ENCODE data around the gene SDHB.

Gene SDHB

DNA sequence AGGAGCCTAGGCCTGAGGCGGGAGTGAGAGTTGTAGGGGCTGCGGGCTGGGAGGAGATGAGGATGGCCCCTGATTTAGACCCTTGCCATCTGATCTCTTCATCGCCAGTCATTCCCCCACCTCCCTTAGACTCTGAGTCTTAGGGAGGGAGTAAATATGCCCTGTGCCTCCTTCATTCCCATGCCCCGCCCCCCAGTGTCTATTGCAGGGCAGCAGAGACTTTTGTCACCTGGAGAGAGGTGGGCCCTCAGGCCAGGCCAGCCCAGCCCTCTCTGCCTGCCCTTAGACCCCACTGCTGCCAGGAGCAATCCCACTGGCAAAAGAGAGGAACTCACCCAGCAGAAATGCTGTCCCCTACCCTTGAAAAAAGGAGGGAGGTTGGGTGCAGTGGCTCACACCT is 70.2 kb downstream of the SDHB start:
- no peaks in the 10 kb centered on the region for H3K9me3 Mint-ChIP-seq
- H3K27ac Mint-ChIP-seq (ENCODE audit: low read depth) = no peak overlapping the region
- no peak for ATAC-seq (replicated peaks; ENCODE audit: extremely low read depth, poor library complexity, severe bottlenecking)
- no peak overlapping the region for H3K4me3 Mint-ChIP-seq
- H3K27me3 Mint-ChIP-seq = peaks cover 28% of the 10 kb centered on the region
- H3K36me3 Mint-ChIP-seq (ENCODE audit: insufficient read depth) = peaks cover 3% of the 10 kb centered on the region
- no peak for DNase-seq (ENCODE audit: low spot score in 2 of 2)
- peaks cover 10% of the 10 kb centered on the region for H3K4me1 Mint-ChIP-seq

DNA sequence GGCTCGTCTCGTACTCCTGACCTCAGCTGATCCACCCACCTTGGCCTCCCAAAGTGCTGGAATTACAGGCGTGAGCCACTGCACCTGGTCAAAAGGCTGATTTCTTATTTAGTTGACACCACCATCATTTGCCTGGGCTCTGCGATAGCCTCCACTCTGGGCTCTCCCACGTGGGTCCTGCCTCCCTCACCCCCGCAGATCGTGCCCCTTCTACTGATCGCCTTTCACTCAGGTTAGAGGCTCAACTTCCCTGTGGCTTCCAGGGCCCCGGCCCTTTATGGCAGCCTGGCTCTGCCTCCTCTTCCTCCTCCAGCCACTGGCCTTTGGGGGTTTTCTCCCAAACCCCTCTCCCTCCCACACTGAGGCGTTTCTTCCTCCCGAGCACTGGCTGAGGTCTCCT is 70.9 kb downstream of the SDHB start:
- H3K27me3 Mint-ChIP-seq = peaks cover 28% of the 10 kb centered on the region
- ATAC-seq (replicated peaks; ENCODE audit: extremely low read depth, poor library complexity, severe bottlenecking) = no peak
- H3K4me1 Mint-ChIP-seq = peaks cover 10% of the 10 kb centered on the region
- no peak overlapping the region for H3K4me3 Mint-ChIP-seq
- H3K36me3 Mint-ChIP-seq (ENCODE audit: insufficient read depth) = peaks cover 3% of the 10 kb centered on the region
- DNase-seq (ENCODE audit: low spot score in 2 of 2) = no peak
- H3K9me3 Mint-ChIP-seq = no peaks in the 10 kb centered on the region
- no peak overlapping the region for H3K27ac Mint-ChIP-seq (ENCODE audit: low read depth)

DNA sequence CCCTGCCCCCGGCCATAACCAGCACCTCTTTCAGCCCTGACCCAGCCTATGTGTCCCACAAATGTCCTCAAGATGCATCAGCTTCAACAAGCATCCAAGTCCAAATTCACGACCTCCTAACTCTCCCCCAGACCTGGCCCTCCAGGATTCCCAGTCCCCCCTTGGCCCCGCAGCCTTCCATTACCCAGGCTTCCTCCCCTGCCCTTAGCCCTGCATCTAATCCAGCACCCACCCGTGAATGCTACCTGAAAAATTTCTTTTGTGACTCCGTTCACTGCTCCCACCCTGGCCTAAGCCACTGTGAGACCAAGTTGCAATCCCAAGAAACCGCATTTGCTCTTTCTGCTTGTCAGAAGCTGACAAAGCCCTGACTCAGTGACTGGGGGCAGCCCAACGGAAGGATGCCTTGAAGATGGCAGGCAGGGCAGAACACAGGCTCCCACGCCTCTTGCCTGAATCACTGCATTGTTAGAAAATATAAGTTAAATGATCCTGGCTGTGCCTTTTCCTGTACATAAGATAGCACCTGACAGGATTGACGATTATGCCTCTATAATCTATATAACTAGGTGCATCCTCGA is 72.5 kb downstream of the SDHB start:
- ATAC-seq (replicated peaks; ENCODE audit: extremely low read depth, poor library complexity, severe bottlenecking) (no peak), DNase-seq (ENCODE audit: low spot score in 2 of 2) (no peak)
- peak overlapping the region; percentile 77 for H3K4me3 Mint-ChIP-seq
- no peaks in the 10 kb centered on the region for H3K9me3 Mint-ChIP-seq
- peaks cover 10% of the 10 kb centered on the region for H3K4me1 Mint-ChIP-seq
- peak overlapping the region; percentile 79 for H3K27ac Mint-ChIP-seq (ENCODE audit: low read depth)
- peaks cover 28% of the 10 kb centered on the region for H3K27me3 Mint-ChIP-seq
- H3K36me3 Mint-ChIP-seq (ENCODE audit: insufficient read depth) = peaks cover 3% of the 10 kb centered on the region

DNA sequence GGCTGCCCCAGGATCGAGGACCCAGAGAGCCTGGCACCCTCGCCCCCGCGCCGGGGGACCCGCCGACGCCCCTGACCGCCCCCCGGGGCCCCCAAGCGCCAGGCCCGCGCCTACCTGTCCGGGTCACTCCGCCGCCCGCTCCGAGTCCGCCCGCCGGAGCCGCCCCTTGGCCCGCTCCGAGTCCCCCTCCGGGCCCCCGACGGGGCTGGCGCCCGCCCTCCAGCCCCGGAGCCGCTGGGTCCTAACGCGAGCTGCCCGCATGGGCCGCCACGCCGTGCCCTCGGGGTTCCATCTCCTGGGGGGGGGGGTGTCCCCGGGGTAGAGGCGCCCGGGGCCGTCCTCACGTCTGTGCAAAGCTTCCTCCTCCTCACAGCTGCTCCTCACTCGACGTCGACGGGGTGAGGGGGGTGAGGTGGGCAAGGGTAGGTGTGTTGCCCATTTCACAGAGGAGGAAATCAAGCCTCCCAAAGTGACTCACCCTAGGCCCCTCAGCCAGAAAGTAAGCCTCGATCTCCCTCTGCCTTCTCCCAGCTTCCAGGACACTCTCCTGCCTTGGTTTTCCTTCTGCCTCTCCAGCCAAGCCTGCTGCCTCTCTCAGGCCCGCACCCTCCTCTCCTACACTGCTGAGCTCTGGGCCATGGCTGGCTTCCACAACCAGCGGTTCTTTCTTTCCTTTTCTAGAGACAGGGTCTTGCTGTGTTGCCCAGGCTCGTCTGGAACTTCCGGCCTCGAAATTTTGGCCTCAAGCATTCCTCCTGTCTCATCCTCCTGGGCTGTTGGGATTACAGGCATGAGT is 73.2 kb downstream of the SDHB start, which contains the start of gene MFAP2:
Gene MFAP2, minus strand, starts transcription at position 148 of the 796 bp plus-strand sequence. CDS start 2,347 bp downstream, outside the sequence.
- DNase-seq (ENCODE audit: low spot score in 2 of 2) (no peak), ATAC-seq (replicated peaks; ENCODE audit: extremely low read depth, poor library complexity, severe bottlenecking) (no peak)
- Mint-ChIP-seq H3K9me3 (no peaks in the 10 kb centered on the region), H3K4me1 (peaks cover 10% of the 10 kb centered on the region), H3K4me3 (peak within 1 kb of the TSS; percentile 77), H3K36me3 (ENCODE audit: insufficient read depth) (peaks cover 3% of the 10 kb centered on the region), H3K27me3 (peaks cover 28% of the 10 kb centered on the region), H3K27ac (ENCODE audit: low read depth) (peak within 1 kb of the TSS; percentile 79)

DNA sequence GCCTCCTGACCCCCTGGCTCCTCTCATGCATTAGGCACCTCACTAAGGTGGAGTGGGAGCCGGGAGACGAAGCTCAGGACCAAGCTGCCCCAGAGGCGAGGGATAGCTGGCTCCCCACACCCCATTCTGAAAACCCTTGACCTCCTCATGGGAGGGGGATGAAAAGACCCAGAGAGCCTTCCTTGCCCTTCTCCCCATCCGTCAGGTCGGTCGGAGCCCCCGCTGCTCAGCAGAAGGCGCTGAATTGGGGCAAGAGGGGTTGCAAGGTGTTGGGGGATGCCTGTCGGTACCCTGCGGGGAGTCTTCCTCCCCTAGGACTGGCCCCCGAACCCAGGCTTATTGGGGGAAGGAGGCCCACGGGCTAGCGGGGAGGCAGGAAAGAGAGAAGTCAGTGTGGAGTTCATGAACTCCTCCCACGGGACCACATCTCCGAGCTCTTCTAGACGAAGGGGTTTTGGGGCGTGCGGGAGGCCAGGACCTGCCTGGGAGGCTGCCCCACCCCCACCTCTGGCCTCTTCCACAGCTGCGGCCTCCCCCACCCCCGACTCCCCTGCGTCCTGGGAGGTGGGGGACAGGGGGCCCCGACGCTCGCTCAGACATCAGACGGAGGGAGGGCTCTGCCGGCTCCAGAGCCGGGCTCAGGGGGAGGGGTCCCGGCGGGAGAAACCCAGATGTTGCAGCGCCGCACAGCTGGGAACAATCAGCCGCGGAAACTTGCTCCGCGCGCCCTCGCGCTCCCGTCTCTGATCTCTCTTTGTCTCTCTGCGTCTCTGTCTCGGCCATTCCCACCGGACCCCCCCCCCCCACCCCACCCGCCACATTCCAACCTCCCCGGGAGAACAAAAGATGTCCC is 74.1 kb downstream of the SDHB start:
- ATAC-seq (replicated peaks; ENCODE audit: extremely low read depth, poor library complexity, severe bottlenecking) (no peak), DNase-seq (ENCODE audit: low spot score in 2 of 2) (no peak)
- peaks cover 10% of the 10 kb centered on the region for H3K4me1 Mint-ChIP-seq

DNA sequence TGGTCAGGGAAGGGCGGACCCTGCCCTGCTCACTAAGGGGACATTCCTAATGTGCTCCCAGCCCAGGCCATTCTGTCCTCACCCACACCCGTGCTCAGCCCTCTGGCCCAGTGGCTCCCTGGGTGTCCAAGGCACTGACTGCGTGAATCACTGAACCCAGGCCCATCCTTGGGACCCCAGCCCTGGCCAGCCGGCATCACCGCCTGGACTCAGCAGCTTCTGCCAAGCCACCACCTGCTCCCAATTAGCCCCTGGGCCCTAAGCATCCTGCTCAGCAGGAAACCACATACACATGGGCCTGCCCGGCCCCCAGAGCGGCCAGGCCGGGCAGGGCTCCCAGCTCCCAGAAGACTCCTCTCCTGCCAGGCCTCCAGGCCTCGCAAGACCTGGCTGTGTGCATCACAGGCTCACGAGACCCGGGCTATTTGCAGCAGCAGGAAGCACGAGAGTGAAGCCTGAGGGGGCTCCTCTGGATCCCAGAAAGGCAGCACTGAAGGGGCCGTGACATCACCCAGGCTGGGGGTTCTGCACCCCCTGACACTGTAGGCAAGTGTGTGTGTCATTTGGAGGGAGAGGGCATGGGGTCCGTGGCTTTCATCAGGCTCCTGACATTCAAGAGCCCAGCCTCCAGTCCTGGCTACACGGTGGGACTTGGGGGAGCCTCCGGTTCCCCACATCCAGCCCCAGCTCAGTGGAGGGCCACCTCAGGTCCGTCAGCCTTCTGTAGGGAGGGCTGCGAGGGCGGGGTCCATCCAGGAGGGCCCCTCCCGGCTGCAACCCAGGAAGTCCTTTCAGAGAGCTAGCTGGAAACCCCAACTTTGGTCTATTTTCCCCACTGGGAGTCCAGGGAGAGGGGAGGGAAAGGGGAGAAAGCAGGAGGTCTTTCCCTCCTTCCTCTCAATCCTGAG is 75.0 kb downstream of the SDHB start:
- ATAC-seq (replicated peaks; ENCODE audit: extremely low read depth, poor library complexity, severe bottlenecking) = no peak
- H3K36me3 Mint-ChIP-seq (ENCODE audit: insufficient read depth) = peaks cover 3% of the 10 kb centered on the region
- peak overlapping the region; percentile 77 for H3K4me3 Mint-ChIP-seq
- peaks cover 28% of the 10 kb centered on the region for H3K27me3 Mint-ChIP-seq
- peaks cover 10% of the 10 kb centered on the region for H3K4me1 Mint-ChIP-seq
- no peak for DNase-seq (ENCODE audit: low spot score in 2 of 2)
- no peak overlapping the region for H3K27ac Mint-ChIP-seq (ENCODE audit: low read depth)
- no peaks in the 10 kb centered on the region for H3K9me3 Mint-ChIP-seq

More for the DNA sequence above, 74.1 kb downstream of the SDHB start:
- Mint-ChIP-seq H3K4me3 (peak overlapping the region; percentile 77), H3K27me3 (peaks cover 28% of the 10 kb centered on the region), H3K27ac (ENCODE audit: low read depth) (no peak overlapping the region), H3K9me3 (no peaks in the 10 kb centered on the region), H3K36me3 (ENCODE audit: insufficient read depth) (peaks cover 3% of the 10 kb centered on the region)

DNA sequence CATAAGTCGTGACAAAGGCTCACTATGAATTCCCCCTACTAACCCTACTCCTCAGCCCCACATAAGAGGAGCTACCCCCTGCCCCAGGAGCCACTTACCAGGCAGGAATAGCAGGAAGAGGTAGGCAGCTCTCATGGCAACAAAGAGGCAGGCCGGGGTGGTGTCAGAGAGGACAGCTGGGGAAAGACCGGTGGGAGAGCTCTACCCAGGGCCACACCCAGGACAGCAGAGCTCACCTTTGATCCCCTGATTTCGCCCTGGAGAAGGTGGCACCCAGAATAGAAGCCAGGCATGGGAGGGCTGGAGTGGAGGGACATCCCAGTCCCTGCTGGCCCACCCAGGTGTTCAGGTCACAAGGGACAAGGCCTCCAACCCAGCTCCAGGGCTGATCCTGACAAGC is 75.7 kb downstream of the SDHB start:
- Mint-ChIP-seq H3K9me3 (no peaks in the 10 kb centered on the region), H3K27me3 (peaks cover 21% of the 10 kb centered on the region), H3K27ac (ENCODE audit: low read depth) (no peak overlapping the region), H3K36me3 (ENCODE audit: insufficient read depth) (peaks cover 3% of the 10 kb centered on the region), H3K4me3 (no peak overlapping the region), H3K4me1 (peaks cover 10% of the 10 kb centered on the region)
- ATAC-seq (replicated peaks; ENCODE audit: extremely low read depth, poor library complexity, severe bottlenecking) = no peak
- DNase-seq (ENCODE audit: low spot score in 2 of 2) = no peak

DNA sequence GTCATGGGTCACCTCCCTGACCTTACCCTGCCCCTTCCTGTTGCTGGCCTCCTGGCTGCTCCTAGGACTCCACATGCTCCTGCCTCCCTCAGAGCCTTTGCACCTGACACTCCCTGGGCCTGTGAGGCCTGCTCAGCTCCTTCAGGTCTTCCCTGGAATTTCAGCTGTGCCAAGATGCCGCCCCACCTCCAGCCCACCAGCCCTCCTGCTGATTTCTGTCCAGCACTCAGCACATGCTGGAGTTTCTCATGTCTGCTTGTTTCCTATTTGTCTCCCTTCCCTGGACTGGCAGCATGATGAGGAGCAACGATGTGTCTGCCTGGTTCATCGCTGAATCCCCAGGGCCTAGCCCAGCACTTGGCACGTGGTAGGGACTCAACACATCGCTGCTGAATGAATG is 76.5 kb downstream of the SDHB start:
- Mint-ChIP-seq H3K4me3 (no peak overlapping the region), H3K9me3 (no peaks in the 10 kb centered on the region), H3K4me1 (peaks cover 10% of the 10 kb centered on the region), H3K27me3 (peaks cover 16% of the 10 kb centered on the region), H3K27ac (ENCODE audit: low read depth) (no peak overlapping the region), H3K36me3 (ENCODE audit: insufficient read depth) (peaks cover 3% of the 10 kb centered on the region)
- no peak for ATAC-seq (replicated peaks; ENCODE audit: extremely low read depth, poor library complexity, severe bottlenecking)
- DNase-seq (ENCODE audit: low spot score in 2 of 2) = no peak

DNA sequence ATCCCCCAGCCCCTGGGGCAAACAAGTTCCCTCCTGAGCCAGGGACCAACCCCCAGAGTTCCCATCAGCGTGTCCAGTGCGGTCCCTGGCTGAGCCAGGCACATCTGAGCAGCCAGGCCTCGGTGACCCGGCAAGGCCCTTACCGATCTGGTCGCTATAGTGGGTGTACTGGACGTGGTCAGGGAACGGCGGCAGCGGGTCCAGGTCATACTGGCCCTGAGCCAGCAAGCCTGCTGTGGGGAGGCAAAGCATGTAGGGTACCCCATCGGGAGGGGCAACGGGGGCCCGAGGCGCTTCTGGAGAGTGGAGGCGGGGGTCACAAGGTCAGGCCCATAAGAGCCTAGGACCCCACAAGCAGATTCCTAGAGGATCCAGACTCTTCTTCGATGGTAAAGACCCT is 76.9 kb downstream of the SDHB start:
- no peak for DNase-seq (ENCODE audit: low spot score in 2 of 2)
- no peak for ATAC-seq (replicated peaks; ENCODE audit: extremely low read depth, poor library complexity, severe bottlenecking)
- peaks cover 3% of the 10 kb centered on the region for H3K36me3 Mint-ChIP-seq (ENCODE audit: insufficient read depth)
- no peak overlapping the region for H3K27ac Mint-ChIP-seq (ENCODE audit: low read depth)
- H3K4me3 Mint-ChIP-seq = no peak overlapping the region
- H3K9me3 Mint-ChIP-seq = no peaks in the 10 kb centered on the region
- H3K27me3 Mint-ChIP-seq = peaks cover 16% of the 10 kb centered on the region
- H3K4me1 Mint-ChIP-seq = peaks cover 10% of the 10 kb centered on the region

DNA sequence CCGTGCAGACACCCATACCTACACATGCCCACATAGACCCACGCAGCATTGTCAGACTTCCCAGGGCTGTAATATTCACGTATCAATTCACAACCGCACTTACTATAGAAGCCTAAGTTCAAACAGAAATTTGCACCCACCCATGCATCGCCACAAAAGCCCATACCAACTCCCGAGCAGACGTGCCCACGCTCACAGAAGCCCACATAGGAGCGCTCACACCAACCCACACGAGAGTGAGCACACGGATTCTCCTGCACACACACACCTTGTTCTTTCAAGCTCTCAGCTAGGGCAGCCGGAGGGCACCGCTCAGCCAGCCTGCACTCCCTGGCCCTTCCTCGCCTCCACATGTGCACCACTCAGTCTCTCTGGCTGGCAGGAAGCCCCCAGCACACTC is 78.0 kb downstream of the SDHB start:
- DNase-seq (ENCODE audit: low spot score in 2 of 2) (no peak), ATAC-seq (replicated peaks; ENCODE audit: extremely low read depth, poor library complexity, severe bottlenecking) (no peak)
- Mint-ChIP-seq H3K4me3 (no peak overlapping the region), H3K27me3 (peaks cover 7% of the 10 kb centered on the region), H3K9me3 (no peaks in the 10 kb centered on the region), H3K36me3 (ENCODE audit: insufficient read depth) (no peaks in the 10 kb centered on the region), H3K27ac (ENCODE audit: low read depth) (no peak overlapping the region), H3K4me1 (peaks cover 3% of the 10 kb centered on the region)

DNA sequence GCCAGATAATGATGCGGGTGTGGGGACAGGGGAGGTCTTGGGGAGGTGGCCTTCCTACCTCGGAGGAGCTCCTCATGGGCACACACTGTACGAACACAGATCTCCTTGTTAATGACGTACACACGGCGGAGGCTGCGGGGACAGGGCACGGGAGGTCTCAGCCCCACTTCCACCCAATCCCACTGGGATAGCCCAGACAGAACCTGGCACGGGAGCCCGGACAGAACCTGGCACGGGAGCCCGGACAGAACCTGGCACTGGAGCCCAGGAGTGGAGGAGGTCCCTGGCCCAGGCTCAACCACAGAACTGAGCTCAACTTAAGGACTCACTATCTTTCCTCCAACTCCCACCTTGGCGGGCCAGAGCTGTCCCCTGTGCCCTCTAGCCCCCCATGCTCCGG is 78.6 kb downstream of the SDHB start:
- Mint-ChIP-seq H3K36me3 (ENCODE audit: insufficient read depth) (no peaks in the 10 kb centered on the region), H3K27ac (ENCODE audit: low read depth) (no peak overlapping the region), H3K9me3 (no peaks in the 10 kb centered on the region), H3K4me1 (no peaks in the 10 kb centered on the region), H3K27me3 (peaks cover under 1% of the 10 kb centered on the region), H3K4me3 (no peak overlapping the region)
- DNase-seq (ENCODE audit: low spot score in 2 of 2) (no peak), ATAC-seq (replicated peaks; ENCODE audit: extremely low read depth, poor library complexity, severe bottlenecking) (no peak)

DNA sequence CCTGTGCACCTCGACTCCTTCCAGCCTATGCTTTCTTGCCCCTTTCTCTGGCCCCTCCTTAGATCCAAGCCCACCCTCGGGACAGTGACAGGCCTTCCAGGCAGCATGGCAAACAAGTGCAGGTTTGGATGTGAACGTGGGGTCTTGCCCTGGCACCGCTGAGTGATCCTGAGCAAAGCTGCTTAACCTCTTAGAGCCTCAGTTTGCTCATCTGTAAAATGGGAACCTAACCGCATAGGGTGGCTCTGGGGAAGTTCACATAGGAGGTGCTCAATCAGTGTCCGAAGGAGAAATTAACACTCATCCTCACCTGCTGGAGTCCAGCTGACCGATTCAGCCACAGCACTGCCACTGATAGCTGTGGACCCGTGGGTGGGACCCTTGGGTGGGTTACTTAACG is 80.6 kb downstream of the SDHB start:
- DNase-seq (ENCODE audit: low spot score in 2 of 2) (no peak), ATAC-seq (replicated peaks; ENCODE audit: extremely low read depth, poor library complexity, severe bottlenecking) (no peak)
- Mint-ChIP-seq H3K9me3 (no peaks in the 10 kb centered on the region), H3K27ac (ENCODE audit: low read depth) (peak overlapping the region; percentile 13), H3K4me3 (no peak overlapping the region), H3K27me3 (no peaks in the 10 kb centered on the region), H3K36me3 (ENCODE audit: insufficient read depth) (peaks cover 2% of the 10 kb centered on the region), H3K4me1 (no peaks in the 10 kb centered on the region)

Data from central memory CD8-positive, alpha-beta T cell (primary cell).